GM18520 (cell line): ENCODE measurements around the gene RB1.
"Not testable (repeated sequence)": the region's sequence is repeated elsewhere in the genome, so short reads cannot be mapped to it uniquely, and the experiment has no call there.

Experiments
- ATAC-seq: cut with Tn5 transposase; IDR thresholded peaks from one replicate; pipeline ENCODE4 v1.9.1; 2021; ENCODE audit not compliant: unreplicated experiment

Gene RB1

GRCh38 chr13:48297131-48297786, 6.3 kb upstream of the RB1 start:
- ATAC-seq: no peak

GRCh38 chr13:48299591-48299990, 4.0 kb upstream of the RB1 start:
- no peak for ATAC-seq

- ATAC-seq: no peak
Measured at GRCh38 chr13:48302871-48303358, 636 bp upstream of the RB1 start.

- ATAC-seq: peak; percentile 66
Measured at GRCh38 chr13:48304143-48304876, 759 bp downstream of the RB1 start.

- ATAC-seq: no peak
Measured at GRCh38 chr13:48311223-48311622, 7.7 kb downstream of the RB1 start.

- no peak for ATAC-seq
Measured at GRCh38 chr13:48315969-48316650, 12.6 kb downstream of the RB1 start.

GRCh38 chr13:48316826-48317510, 13.4 kb downstream of the RB1 start:
- no peak for ATAC-seq

GRCh38 chr13:48317511-48318376, 14.2 kb downstream of the RB1 start:
- ATAC-seq: no peak

- ATAC-seq: no peak
Measured at GRCh38 chr13:48318377-48318811, 14.8 kb downstream of the RB1 start.

- ATAC-seq: no peak
Measured at GRCh38 chr13:48318821-48319511, 15.4 kb downstream of the RB1 start.

- no peak for ATAC-seq
Measured at GRCh38 chr13:48319531-48320398, 16.2 kb downstream of the RB1 start.

GRCh38 chr13:48320399-48320790, 16.8 kb downstream of the RB1 start:
- ATAC-seq: no peak

GRCh38 chr13:48320891-48321510, 17.4 kb downstream of the RB1 start:
- no peak for ATAC-seq

- no peak for ATAC-seq
Measured at GRCh38 chr13:48322294-48322693, 18.7 kb downstream of the RB1 start.

- no peak for ATAC-seq
Measured at GRCh38 chr13:48333976-48334375, 30.4 kb downstream of the RB1 start.

- no peak for ATAC-seq
Measured at GRCh38 chr13:48334534-48335127, 31.1 kb downstream of the RB1 start.

GRCh38 chr13:48339198-48339597, 35.6 kb downstream of the RB1 start:
- not testable (repeated sequence) for ATAC-seq

- no peak for ATAC-seq
Measured at GRCh38 chr13:48344264-48344663, 40.7 kb downstream of the RB1 start.
